A549 (cell line): ENCODE data around the gene SLC7A4.

Source experiments
- EHF ChIP-seq: fragments of 250-450 bp; sonication (Bioruptor Pico); IDR thresholded peaks from 2 replicates; pipeline ENCODE4 v1.5.0; 2020; ENCODE audit warnings: mild to moderate bottlenecking
- EP300 ChIP-seq, 2 experiments: fragments of >200 bp; sonication (Bioruptor Twin); formaldehyde crosslinking; IDR thresholded peaks; 2 replicates in 1 of 2; 3 replicates in 1 of 2; pipeline ENCODE4 v1.6.1; 2016 to 2017
- ESRRA ChIP-seq: fragments of 150-350 bp; IDR thresholded peaks from 2 replicates; pipeline ENCODE4 v1.6.1; 2014; ENCODE audit warnings: mild to moderate bottlenecking, low read length, borderline replicate concordance
- JUN ChIP-seq, 2 experiments: fragments of >200 bp; sonication (Bioruptor Twin); formaldehyde crosslinking; IDR thresholded peaks; 2 replicates in 1 of 2; 3 replicates in 1 of 2; pipeline ENCODE4 v1.6.1; 2016 to 2017
- MYC ChIP-seq: IDR thresholded peaks from 2 replicates; pipeline ENCODE4 v1.6.1; 2012; ENCODE audit warnings: mild to moderate bottlenecking, inconsistent platforms, low read length, improper control_type of control experiment, borderline replicate concordance
- POLR2A ChIP-seq: IDR thresholded peaks from 2 replicates; pipeline ENCODE4 v1.6.1; 2012; ENCODE audit warnings: mild to moderate bottlenecking, low read length
- REST ChIP-seq: fragments of 200-600 bp; sonication (generic); IDR thresholded peaks from 2 replicates; pipeline ENCODE4 v1.6.1; 2016; ENCODE audit warnings: antibody characterized with exemption, mild to moderate bottlenecking, moderate library complexity
- RNF2 ChIP-seq: fragments of 200-600 bp; sonication (generic); IDR thresholded peaks from 2 replicates; pipeline ENCODE4 v1.6.1; 2016; ENCODE audit warnings: low read depth, mild to moderate bottlenecking, antibody characterized with exemption, moderate library complexity, borderline replicate concordance
- TP53 ChIP-seq: fragments of 250-450 bp; sonication (Bioruptor Pico); IDR thresholded peaks from 2 replicates; pipeline ENCODE4 v1.5.0; 2021; ENCODE audit warnings: mild to moderate bottlenecking, moderate library complexity
- ZFP36 ChIP-seq: fragments of 450-650 bp; IDR thresholded peaks from 2 replicates; pipeline ENCODE4 v1.6.1; 2014; ENCODE audit warnings: borderline replicate concordance; ENCODE audit not compliant: partially characterized antibody
- ZSCAN20 ChIP-seq: fragments of 250-450 bp; sonication (Bioruptor Pico); IDR thresholded peaks from 2 replicates; pipeline ENCODE4 v1.8.0; 2022; ENCODE audit warnings: mild to moderate bottlenecking, moderate library complexity
- TF ChIP-seq, protein P1 (sequence below): fragments of >200 bp; sonication (Bioruptor Twin); formaldehyde crosslinking; IDR thresholded peaks from 3 replicates; pipeline ENCODE4 v1.5.1; 2016
- TF ChIP-seq, protein P2 (sequence below): IDR thresholded peaks from 2 replicates; pipeline ENCODE4 v1.6.1; 2012

DNA sequence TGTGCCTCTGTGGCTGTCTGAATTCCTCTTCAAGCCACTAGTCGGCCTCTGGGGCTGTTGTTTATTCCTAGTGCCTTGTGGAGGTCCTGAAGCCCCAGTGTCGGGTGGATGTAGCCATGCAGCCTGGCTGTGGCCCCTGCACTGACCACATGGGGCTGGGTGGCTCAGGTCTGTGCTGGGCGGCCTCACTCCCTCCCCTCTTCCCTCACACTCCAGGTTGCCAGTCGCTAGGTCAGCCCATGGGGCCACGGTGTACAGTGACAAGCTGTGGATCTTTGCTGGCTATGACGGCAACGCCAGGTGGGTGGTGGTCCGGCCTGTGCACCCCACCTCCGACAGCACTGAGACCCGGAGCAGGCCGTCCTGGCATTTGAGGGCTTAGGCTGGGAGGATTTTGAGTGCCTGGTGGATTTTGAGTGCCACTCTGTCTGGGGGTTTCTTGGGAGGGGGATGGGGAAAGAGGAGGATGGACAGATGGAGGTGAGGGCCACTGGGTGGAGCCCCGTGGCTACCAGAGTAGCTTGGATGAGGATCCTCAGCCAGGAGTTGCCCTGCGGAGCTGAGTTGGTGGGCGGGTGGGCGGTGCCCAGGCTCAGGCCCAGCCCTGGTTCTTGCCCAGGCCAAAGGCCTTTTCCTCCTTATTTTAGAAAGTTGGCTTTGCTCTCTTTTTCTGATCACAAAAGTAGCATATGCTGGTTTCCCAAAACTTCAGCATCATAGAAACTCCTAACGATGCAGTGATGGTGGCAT is 43.6 kb downstream of the SLC7A4 start:
- no peak for TF ChIP-seq EP300 (IDR thresholded peaks at IDR 0.05)
- TF ChIP-seq, protein P1, sequence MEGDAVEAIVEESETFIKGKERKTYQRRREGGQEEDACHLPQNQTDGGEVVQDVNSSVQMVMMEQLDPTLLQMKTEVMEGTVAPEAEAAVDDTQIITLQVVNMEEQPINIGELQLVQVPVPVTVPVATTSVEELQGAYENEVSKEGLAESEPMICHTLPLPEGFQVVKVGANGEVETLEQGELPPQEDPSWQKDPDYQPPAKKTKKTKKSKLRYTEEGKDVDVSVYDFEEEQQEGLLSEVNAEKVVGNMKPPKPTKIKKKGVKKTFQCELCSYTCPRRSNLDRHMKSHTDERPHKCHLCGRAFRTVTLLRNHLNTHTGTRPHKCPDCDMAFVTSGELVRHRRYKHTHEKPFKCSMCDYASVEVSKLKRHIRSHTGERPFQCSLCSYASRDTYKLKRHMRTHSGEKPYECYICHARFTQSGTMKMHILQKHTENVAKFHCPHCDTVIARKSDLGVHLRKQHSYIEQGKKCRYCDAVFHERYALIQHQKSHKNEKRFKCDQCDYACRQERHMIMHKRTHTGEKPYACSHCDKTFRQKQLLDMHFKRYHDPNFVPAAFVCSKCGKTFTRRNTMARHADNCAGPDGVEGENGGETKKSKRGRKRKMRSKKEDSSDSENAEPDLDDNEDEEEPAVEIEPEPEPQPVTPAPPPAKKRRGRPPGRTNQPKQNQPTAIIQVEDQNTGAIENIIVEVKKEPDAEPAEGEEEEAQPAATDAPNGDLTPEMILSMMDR, result no peak
- no peak for TF ChIP-seq ZFP36
- TF ChIP-seq TP53 (CRISPR knock-in tag), result no peak
- TF ChIP-seq POLR2A, result no peak
- no peak for TF ChIP-seq RNF2
- no peak for TF ChIP-seq MYC
- TF ChIP-seq, protein P2, sequence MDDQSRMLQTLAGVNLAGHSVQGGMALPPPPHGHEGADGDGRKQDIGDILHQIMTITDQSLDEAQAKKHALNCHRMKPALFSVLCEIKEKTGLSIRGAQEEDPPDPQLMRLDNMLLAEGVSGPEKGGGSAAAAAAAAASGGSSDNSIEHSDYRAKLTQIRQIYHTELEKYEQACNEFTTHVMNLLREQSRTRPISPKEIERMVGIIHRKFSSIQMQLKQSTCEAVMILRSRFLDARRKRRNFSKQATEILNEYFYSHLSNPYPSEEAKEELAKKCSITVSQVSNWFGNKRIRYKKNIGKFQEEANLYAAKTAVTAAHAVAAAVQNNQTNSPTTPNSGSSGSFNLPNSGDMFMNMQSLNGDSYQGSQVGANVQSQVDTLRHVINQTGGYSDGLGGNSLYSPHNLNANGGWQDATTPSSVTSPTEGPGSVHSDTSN, result no peak
- no peak for TF ChIP-seq EHF (CRISPR knock-in tag)
- no peak for TF ChIP-seq REST
- TF ChIP-seq ESRRA, result no peak
- TF ChIP-seq ZSCAN20, result no peak
- TF ChIP-seq JUN (IDR thresholded peaks at IDR 0.05), result no peak
